K562 (cell line): ENCODE data around the gene SMIM30.
"Not testable (repeated sequence)": the region's sequence is repeated elsewhere in the genome, so short reads cannot be mapped to it uniquely, and the experiment has no call there.

Experiments used
- BHLHE40 ChIP-seq: IDR thresholded peaks from 2 replicates; pipeline ENCODE4 v1.6.1; 2011; ENCODE audit warnings: low read length, improper control_type of control experiment
- PCBP2 ChIP-seq: fragments of 200-400 bp; formaldehyde crosslinking; IDR thresholded peaks from 2 replicates; pipeline ENCODE4 v1.6.1; 2018; ENCODE audit warnings: low read length, low read depth, mild to moderate bottlenecking, moderate library complexity; ENCODE audit not compliant: poor library complexity, severe bottlenecking
- PML ChIP-seq: IDR thresholded peaks from 2 replicates; pipeline ENCODE4 v1.6.1; 2012; ENCODE audit warnings: low read length, inconsistent platforms
- RBBP5 ChIP-seq: fragments of 200-600 bp; sonication (generic); IDR thresholded peaks from 2 replicates; pipeline ENCODE4 v1.6.1; 2012; ENCODE audit warnings: borderline replicate concordance, mild to moderate bottlenecking, low read length, control low read depth, inconsistent platforms; ENCODE audit not compliant: insufficient read depth, poor library complexity, severe bottlenecking
- TCF7L2 ChIP-seq: fragments of 150-350 bp; IDR thresholded peaks from 2 replicates; pipeline ENCODE4 v1.6.1; 2016; ENCODE audit warnings: low read depth, mild to moderate bottlenecking, low read length, moderate library complexity
- TEAD2 ChIP-seq: fragments of 450-650 bp; IDR thresholded peaks from 2 replicates; pipeline ENCODE4 v1.6.1; 2016; ENCODE audit warnings: missing genetic modification characterization, control low read depth, missing compliant biosample characterization
- YBX1 ChIP-seq: fragments of 450-650 bp; IDR thresholded peaks from 2 replicates; pipeline ENCODE4 v1.7.1; 2016; ENCODE audit warnings: mild to moderate bottlenecking
- TF ChIP-seq, protein P1 (sequence below), 3 experiments: IDR thresholded peaks in 2 of 3; conservative IDR thresholded peaks in 1 of 3; 2 replicates each; pipeline ENCODE4 v1.5.1; 2011 to 2012; ENCODE audit warnings: low read length in 3 of 3, mild to moderate bottlenecking in 3 of 3, control low read depth in 2 of 3, improper control_type of control experiment in 1 of 3, inconsistent platforms in 1 of 3, low read depth in 1 of 3, mixed read lengths in 1 of 3, moderate library complexity in 1 of 3; ENCODE audit not compliant: insufficient read depth in 2 of 3

DNA sequence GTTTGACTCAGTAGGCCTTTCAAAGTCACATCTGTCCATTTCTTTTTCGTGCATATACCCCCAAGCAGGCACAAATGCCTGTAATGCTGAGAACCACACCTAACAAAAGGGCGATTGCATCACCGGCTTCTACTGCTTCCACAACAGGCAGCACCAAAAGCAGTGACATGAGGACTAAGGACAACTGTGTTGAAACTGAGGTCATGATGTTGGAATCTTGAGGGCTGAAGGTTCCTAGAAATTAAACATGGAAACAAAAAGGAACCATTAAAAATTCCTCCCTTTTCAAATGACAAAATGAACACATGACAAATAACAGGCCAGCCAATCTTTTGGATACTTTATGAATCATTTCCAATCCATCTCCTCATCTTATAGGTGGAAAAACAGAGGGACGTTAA, 980 bp downstream of the SMIM30 start:
- TF ChIP-seq RBBP5; PCBP2; YBX1; TCF7L2; BHLHE40; TEAD2 (tag); PML: not testable (repeated sequence)
- TF ChIP-seq, protein P1, sequence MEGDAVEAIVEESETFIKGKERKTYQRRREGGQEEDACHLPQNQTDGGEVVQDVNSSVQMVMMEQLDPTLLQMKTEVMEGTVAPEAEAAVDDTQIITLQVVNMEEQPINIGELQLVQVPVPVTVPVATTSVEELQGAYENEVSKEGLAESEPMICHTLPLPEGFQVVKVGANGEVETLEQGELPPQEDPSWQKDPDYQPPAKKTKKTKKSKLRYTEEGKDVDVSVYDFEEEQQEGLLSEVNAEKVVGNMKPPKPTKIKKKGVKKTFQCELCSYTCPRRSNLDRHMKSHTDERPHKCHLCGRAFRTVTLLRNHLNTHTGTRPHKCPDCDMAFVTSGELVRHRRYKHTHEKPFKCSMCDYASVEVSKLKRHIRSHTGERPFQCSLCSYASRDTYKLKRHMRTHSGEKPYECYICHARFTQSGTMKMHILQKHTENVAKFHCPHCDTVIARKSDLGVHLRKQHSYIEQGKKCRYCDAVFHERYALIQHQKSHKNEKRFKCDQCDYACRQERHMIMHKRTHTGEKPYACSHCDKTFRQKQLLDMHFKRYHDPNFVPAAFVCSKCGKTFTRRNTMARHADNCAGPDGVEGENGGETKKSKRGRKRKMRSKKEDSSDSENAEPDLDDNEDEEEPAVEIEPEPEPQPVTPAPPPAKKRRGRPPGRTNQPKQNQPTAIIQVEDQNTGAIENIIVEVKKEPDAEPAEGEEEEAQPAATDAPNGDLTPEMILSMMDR (IDR thresholded peaks at IDR 0.05 in 2 of 3, conservative IDR thresholded peaks at IDR 0.05 in 1 of 3; ENCODE audit: insufficient read depth in 2 of 3, low read depth in 1 of 3, low read length in 3 of 3), result not testable (repeated sequence)
